ENCODE measurements around the gene CSH2.
A peak's percentile ranks its signal among the peaks of the same experiment; 100 is the strongest.
"Not testable (repeated sequence)": the region's sequence is repeated elsewhere in the genome, so short reads cannot be mapped to it uniquely, and the experiment has no call there.

Gene CSH2

GRCh38 chr17:63880706-63881105, 7.2 kb upstream of the CSH2 start:
- no peak overlapping the region for H3K27ac Mint-ChIP-seq
- no peaks in the 10 kb centered on the region for H3K4me1 Mint-ChIP-seq (ENCODE audit: low read depth)
- H3K9me3 Mint-ChIP-seq (ENCODE audit: low read depth), result no peaks in the 10 kb centered on the region
- no peak overlapping the region for H3K4me3 Mint-ChIP-seq
- H3K36me3 Mint-ChIP-seq, result no peaks in the 10 kb centered on the region
- no peaks in the 10 kb centered on the region for H3K27me3 Mint-ChIP-seq

- not testable (repeated sequence) for H3K27me3 Mint-ChIP-seq; H3K36me3 Mint-ChIP-seq; H3K4me1 Mint-ChIP-seq (ENCODE audit: low read depth); H3K27ac Mint-ChIP-seq; H3K9me3 Mint-ChIP-seq (ENCODE audit: low read depth); H3K4me3 Mint-ChIP-seq
Observed at GRCh38 chr17:63878413-63878812, 4.9 kb upstream of the CSH2 start.

- not testable (repeated sequence) for H3K27ac Mint-ChIP-seq; H3K36me3 Mint-ChIP-seq; H3K9me3 Mint-ChIP-seq (ENCODE audit: low read depth); H3K27me3 Mint-ChIP-seq; H3K4me3 Mint-ChIP-seq; H3K4me1 Mint-ChIP-seq (ENCODE audit: low read depth)
Observed at GRCh38 chr17:63874693-63875092, 1.2 kb upstream of the CSH2 start.

GRCh38 chr17:63874061-63874626, 667 bp upstream of the CSH2 start:
- H3K27ac Mint-ChIP-seq; H3K4me3 Mint-ChIP-seq; H3K4me1 Mint-ChIP-seq (ENCODE audit: low read depth); H3K36me3 Mint-ChIP-seq; H3K9me3 Mint-ChIP-seq (ENCODE audit: low read depth); H3K27me3 Mint-ChIP-seq: not testable (repeated sequence)

- not testable (repeated sequence) for H3K9me3 Mint-ChIP-seq (ENCODE audit: low read depth); H3K4me1 Mint-ChIP-seq (ENCODE audit: low read depth); H3K27ac Mint-ChIP-seq; H3K36me3 Mint-ChIP-seq; H3K4me3 Mint-ChIP-seq; H3K27me3 Mint-ChIP-seq
Observed at GRCh38 chr17:63871646-63872365, 1.7 kb downstream of the CSH2 start.

- not testable (repeated sequence) for H3K27me3 Mint-ChIP-seq; H3K4me1 Mint-ChIP-seq (ENCODE audit: low read depth); H3K4me3 Mint-ChIP-seq; H3K9me3 Mint-ChIP-seq (ENCODE audit: low read depth); H3K36me3 Mint-ChIP-seq; H3K27ac Mint-ChIP-seq
Observed at GRCh38 chr17:63870292-63870665, 3.2 kb downstream of the CSH2 start.

GRCh38 chr17:63869491-63870291, 3.8 kb downstream of the CSH2 start:
- not testable (repeated sequence) for H3K36me3 Mint-ChIP-seq; H3K27ac Mint-ChIP-seq; H3K9me3 Mint-ChIP-seq (ENCODE audit: low read depth); H3K4me1 Mint-ChIP-seq (ENCODE audit: low read depth); H3K4me3 Mint-ChIP-seq; H3K27me3 Mint-ChIP-seq

- not testable (repeated sequence) for H3K36me3 Mint-ChIP-seq; H3K4me1 Mint-ChIP-seq (ENCODE audit: low read depth); H3K27me3 Mint-ChIP-seq; H3K9me3 Mint-ChIP-seq (ENCODE audit: low read depth); H3K27ac Mint-ChIP-seq; H3K4me3 Mint-ChIP-seq
Observed at GRCh38 chr17:63866625-63867024, 6.9 kb downstream of the CSH2 start.

GRCh38 chr17:63859257-63859656, 14.2 kb downstream of the CSH2 start:
- Mint-ChIP-seq H3K4me3 (no peak overlapping the region), H3K27me3 (no peaks in the 10 kb centered on the region), H3K4me1 (ENCODE audit: low read depth) (no peaks in the 10 kb centered on the region), H3K27ac (no peak overlapping the region), H3K36me3 (no peaks in the 10 kb centered on the region), H3K9me3 (ENCODE audit: low read depth) (no peaks in the 10 kb centered on the region)

GRCh38 chr17:63856425-63856824, 17.1 kb downstream of the CSH2 start:
- not testable (repeated sequence) for H3K36me3 Mint-ChIP-seq; H3K27ac Mint-ChIP-seq; H3K4me3 Mint-ChIP-seq; H3K9me3 Mint-ChIP-seq (ENCODE audit: low read depth); H3K4me1 Mint-ChIP-seq (ENCODE audit: low read depth); H3K27me3 Mint-ChIP-seq

GRCh38 chr17:63855185-63855584, 18.3 kb downstream of the CSH2 start:
- H3K36me3 Mint-ChIP-seq, result no peaks in the 10 kb centered on the region
- H3K27ac Mint-ChIP-seq, result no peak overlapping the region
- H3K9me3 Mint-ChIP-seq (ENCODE audit: low read depth), result no peaks in the 10 kb centered on the region
- no peaks in the 10 kb centered on the region for H3K4me1 Mint-ChIP-seq (ENCODE audit: low read depth)
- H3K27me3 Mint-ChIP-seq, result no peaks in the 10 kb centered on the region
- no peak overlapping the region for H3K4me3 Mint-ChIP-seq

- no peaks in the 10 kb centered on the region for H3K4me1 Mint-ChIP-seq (ENCODE audit: low read depth)
- H3K36me3 Mint-ChIP-seq, result no peaks in the 10 kb centered on the region
- no peak overlapping the region for H3K27ac Mint-ChIP-seq
- H3K4me3 Mint-ChIP-seq, result no peak overlapping the region
- H3K9me3 Mint-ChIP-seq (ENCODE audit: low read depth), result no peaks in the 10 kb centered on the region
- H3K27me3 Mint-ChIP-seq, result no peaks in the 10 kb centered on the region
Observed at GRCh38 chr17:63854709-63855108, 18.8 kb downstream of the CSH2 start.

- H3K9me3 Mint-ChIP-seq (ENCODE audit: low read depth), result no peaks in the 10 kb centered on the region
Observed at GRCh38 chr17:63853260-63853659, 20.2 kb downstream of the CSH2 start.

GRCh38 chr17:63850401-63850800, 23.1 kb downstream of the CSH2 start:
- Mint-ChIP-seq H3K9me3 (ENCODE audit: low read depth) (no peaks in the 10 kb centered on the region), H3K4me3 (no peak overlapping the region), H3K27ac (no peak overlapping the region), H3K27me3 (no peaks in the 10 kb centered on the region), H3K36me3 (no peaks in the 10 kb centered on the region), H3K4me1 (ENCODE audit: low read depth) (peaks cover 12% of the 10 kb centered on the region)

More at GRCh38 chr17:63853260-63853659, 20.2 kb downstream of the CSH2 start:
- Mint-ChIP-seq H3K27me3 (no peaks in the 10 kb centered on the region), H3K27ac (no peak overlapping the region), H3K4me1 (ENCODE audit: low read depth) (peaks cover 6% of the 10 kb centered on the region), H3K4me3 (no peak overlapping the region), H3K36me3 (no peaks in the 10 kb centered on the region)

- Mint-ChIP-seq H3K4me1 (ENCODE audit: low read depth) (peaks cover 14% of the 10 kb centered on the region), H3K27me3 (no peaks in the 10 kb centered on the region), H3K36me3 (no peaks in the 10 kb centered on the region), H3K27ac (peak overlapping the region; percentile 93), H3K4me3 (peak overlapping the region; percentile 82), H3K9me3 (ENCODE audit: low read depth) (no peaks in the 10 kb centered on the region)
Observed at GRCh38 chr17:63848834-63849689, 24.4 kb downstream of the CSH2 start.
